LNCaP clone FGC (cell line): ENCODE results near the gene USP6.
"Not testable (repeated sequence)": the region's sequence is repeated elsewhere in the genome, so short reads cannot be mapped to it uniquely, and the experiment has no call there.

ENCODE experiments used
- DNase-seq: peaks from one replicate; pipeline ENCODE4 v3.0.0-alpha.2; 2011; ENCODE audit warnings: low read depth
- H3K4me3 ChIP-seq: 2 replicates; pipeline ENCODE4 v1.5.1; 2011; ENCODE audit warnings: mild to moderate bottlenecking, low read depth, low read length, control low read depth
- TF ChIP-seq, protein P1 (sequence below): IDR thresholded peaks from 2 replicates; pipeline ENCODE4 v1.5.1; 2012; ENCODE audit warnings: mild to moderate bottlenecking; ENCODE audit not compliant: control insufficient read depth, insufficient read depth; ENCODE audit errors: extremely low read depth

USP6 gene

GRCh38 chr17:5128905-5129535, 13.2 kb downstream of the USP6 start:
- TF ChIP-seq, protein P1, sequence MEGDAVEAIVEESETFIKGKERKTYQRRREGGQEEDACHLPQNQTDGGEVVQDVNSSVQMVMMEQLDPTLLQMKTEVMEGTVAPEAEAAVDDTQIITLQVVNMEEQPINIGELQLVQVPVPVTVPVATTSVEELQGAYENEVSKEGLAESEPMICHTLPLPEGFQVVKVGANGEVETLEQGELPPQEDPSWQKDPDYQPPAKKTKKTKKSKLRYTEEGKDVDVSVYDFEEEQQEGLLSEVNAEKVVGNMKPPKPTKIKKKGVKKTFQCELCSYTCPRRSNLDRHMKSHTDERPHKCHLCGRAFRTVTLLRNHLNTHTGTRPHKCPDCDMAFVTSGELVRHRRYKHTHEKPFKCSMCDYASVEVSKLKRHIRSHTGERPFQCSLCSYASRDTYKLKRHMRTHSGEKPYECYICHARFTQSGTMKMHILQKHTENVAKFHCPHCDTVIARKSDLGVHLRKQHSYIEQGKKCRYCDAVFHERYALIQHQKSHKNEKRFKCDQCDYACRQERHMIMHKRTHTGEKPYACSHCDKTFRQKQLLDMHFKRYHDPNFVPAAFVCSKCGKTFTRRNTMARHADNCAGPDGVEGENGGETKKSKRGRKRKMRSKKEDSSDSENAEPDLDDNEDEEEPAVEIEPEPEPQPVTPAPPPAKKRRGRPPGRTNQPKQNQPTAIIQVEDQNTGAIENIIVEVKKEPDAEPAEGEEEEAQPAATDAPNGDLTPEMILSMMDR: no peak
- H3K4me3 ChIP-seq: no peak overlapping the region
- no peak for DNase-seq

DNA sequence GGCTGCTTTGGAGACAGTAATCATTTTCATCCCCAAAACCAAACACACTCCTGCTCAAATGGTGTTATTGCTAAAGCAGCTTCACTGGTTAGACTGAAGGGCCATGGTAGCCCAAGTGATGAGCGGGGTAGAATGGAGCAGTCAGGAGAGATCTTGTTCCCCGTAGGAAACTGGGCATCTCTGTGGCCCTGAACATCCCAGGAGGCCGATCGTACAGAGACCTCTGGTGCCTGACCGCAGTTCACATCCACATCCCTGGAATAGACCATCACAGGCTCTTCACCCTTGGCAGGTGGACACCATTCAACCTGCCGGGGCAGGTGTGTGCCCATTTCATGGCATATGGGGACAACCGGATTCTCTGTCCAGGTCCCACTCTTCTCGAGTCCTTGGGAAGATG, 13.9 kb downstream of the USP6 start:
- H3K4me3 ChIP-seq, DNase-seq: not testable (repeated sequence)

DNA sequence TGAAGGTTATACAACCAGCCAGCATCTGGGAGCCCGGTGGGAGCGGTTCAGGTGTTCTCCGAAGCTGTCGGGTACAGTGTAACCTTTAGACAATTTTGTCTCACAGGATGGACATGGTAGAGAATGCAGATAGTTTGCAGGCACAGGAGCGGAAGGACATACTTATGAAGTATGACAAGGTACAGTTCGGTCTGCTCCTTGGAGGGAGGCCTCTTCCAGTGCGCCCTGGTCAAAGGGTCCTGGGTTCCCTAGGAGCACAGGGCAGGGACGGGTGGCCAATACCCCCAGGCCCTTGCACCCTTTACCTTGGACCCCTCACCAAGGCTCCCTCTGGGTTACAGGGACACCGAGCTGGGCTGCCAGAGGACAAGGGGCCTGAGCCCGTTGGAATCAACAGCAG, 14.4 kb downstream of the USP6 start:
- not testable (repeated sequence) for H3K4me3 ChIP-seq, DNase-seq

DNA sequence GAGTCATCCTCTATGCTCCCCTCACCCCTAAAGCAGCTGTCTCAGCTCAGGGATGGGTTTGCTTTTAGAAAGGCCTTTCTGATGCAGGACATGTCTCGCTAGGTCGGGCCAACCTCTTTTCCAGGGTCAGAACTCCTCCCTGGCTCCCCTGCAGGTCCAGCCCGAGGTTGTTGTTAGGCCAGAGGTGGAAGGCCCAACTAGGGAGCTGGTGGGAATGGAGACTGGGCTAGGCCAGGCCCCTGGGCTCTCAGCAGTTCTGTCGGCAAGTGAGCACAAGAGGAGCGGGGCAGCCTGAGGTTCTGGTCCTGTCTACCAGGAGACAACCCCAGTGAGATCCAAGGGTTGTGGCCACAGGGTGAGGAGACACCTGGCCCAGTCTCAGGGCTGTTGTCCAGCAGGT, 14.9 kb downstream of the USP6 start:
- not testable (repeated sequence) for DNase-seq, H3K4me3 ChIP-seq

DNA sequence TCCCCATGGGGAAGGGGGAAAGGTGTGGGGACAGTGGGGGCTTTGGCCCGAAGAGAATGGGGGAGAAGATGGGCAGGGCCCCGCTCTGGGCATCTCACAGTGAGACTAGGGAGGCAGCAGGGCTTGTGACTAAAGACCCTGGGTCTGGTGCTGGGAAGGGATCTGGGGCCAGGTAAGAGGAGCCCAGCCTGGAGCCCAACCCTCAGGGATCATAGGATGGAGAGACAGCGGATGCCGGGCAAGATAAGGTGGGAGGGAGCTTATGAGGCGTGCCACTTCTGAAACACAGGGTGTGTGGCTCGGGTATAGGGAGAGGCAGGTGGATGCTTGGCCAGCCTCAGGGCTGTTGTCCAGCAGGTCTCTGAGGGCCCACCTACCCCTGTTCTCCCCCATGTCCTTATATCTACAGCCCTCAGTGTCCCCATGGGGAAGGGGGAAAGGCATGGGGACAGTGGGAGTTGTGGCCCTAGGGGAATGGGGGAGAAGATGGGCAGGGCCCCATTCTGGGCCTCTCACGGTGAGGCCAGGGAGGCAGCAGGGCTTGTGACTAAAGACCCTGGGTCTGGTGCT, 15.4 kb downstream of the USP6 start:
- H3K4me3 ChIP-seq: no peak overlapping the region
- TF ChIP-seq, protein P1: no peak
- DNase-seq: no peak

GRCh38 chr17:5131799-5132502, 16.1 kb downstream of the USP6 start:
- DNase-seq, H3K4me3 ChIP-seq: not testable (repeated sequence)

DNA sequence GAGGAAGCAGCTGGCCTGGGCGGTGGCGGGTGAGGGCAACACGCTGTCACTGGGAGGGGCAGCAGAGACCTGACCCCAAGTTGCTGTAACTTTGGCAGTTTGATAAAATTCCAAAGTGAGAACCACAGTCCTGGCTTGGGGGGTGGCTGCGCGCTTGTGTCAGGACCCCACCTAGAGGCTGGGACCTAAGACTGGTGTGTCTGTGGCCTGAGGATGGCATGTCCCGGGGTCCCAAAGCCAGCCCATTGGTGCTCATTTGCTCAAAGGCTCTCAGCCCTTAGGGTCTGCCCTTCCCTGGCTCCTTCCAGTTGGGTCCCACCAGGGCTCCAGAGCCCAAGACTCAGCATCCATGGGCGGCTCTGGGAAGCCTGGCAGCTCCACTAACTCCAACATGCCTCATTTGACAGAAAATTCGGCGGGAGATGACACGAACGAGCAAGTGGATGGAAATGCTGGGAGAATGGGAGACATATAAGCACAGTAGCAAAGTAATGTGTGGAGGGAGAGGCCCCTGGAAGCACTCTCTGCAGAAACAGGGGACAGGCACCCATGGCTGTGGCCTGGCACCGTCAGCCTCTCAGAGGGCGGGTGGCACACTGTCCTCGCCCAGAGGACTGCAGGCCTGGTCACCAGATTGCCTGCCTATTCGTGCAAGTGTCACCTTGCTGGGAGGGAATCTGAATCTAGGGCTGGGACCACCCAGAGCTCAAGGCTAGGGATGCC, 16.8 kb downstream of the USP6 start:
- not testable (repeated sequence) for H3K4me3 ChIP-seq, DNase-seq

DNA sequence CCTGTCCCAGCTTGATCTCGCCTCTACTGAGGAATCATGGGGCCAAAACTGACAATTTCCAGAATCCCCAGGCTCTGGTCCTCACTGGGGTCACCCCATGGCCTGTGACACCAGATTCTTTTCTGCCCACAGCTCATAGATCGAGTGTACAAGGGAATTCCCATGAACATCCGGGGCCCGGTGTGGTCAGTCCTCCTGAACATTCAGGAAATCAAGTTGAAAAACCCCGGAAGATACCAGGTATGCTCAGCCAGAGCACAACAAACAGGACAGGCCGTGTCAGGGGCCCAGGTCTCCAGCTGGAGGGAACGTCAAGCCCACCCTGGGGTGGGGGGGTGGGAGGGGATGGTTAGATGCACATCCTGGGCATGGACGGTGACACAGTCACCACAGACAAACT, 17.5 kb downstream of the USP6 start:
- TF ChIP-seq, protein P1: no peak

DNA sequence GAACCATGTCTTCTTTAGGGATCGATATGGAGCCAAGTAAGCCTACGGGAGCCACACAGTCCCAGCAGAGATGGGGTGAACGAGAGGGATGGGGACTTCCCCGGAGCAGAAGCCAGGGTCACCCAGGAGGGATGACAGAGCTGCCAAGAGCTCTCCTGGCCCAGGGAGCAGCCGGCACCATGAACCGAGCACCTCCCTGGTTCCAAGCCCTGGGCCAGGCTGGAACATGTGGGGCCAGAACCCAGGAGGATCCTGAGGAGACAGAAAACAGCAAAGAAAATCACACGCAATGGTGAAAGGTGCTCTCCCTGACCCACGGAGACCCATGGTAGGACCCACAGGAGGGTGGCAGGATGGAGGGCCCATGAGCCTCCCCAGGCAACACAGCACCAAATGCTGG, 18.1 kb downstream of the USP6 start:
- DNase-seq, H3K4me3 ChIP-seq: not testable (repeated sequence)

More for the DNA sequence above, 17.5 kb downstream of the USP6 start:
- H3K4me3 ChIP-seq: no peak overlapping the region
- no peak for DNase-seq

GRCh38 chr17:5134571-5134970, 18.7 kb downstream of the USP6 start:
- H3K4me3 ChIP-seq, DNase-seq: not testable (repeated sequence)

GRCh38 chr17:5135131-5135712, 19.4 kb downstream of the USP6 start:
- H3K4me3 ChIP-seq, DNase-seq: not testable (repeated sequence)
